HepG2 (cell line): Measurements from ENCODE around the gene TUBB4B. TPM values are rescaled to one million over a fixed set of nuclear protein-coding genes. Genes with fewer than 3 reads are reported as not detected.

Experiments
- KDM3A ChIP-seq: IDR thresholded peaks from 2 replicates; pipeline ENCODE4 v1.6.1; 2018; ENCODE audit warnings: low read depth, missing compliant biosample characterization
- MEIS2 ChIP-seq: sonication (generic); formaldehyde crosslinking; IDR thresholded peaks from 2 replicates; pipeline ENCODE4 v1.9.0; 2021; ENCODE audit warnings: mild to moderate bottlenecking, missing genetic modification reagents
- MNT ChIP-seq: fragments of 450-650 bp; IDR thresholded peaks from 2 replicates; pipeline ENCODE4 v1.6.1; 2016
- NFATC3 ChIP-seq: sonication (generic); formaldehyde crosslinking; IDR thresholded peaks from 2 replicates; pipeline ENCODE4 v1.5.1; 2020; ENCODE audit warnings: mild to moderate bottlenecking, missing genetic modification reagents
- NFKBIZ ChIP-seq: IDR thresholded peaks from 2 replicates; pipeline ENCODE4 v1.6.1; 2018; ENCODE audit warnings: missing genetic modification reagents, missing compliant biosample characterization
- NR2F6 ChIP-seq, 2 experiments: IDR thresholded peaks; 2 replicates each; pipeline ENCODE4 v1.6.1; 2016; ENCODE audit warnings: antibody characterized with exemption in 1 of 2, mild to moderate bottlenecking in 1 of 2
- RBAK ChIP-seq: sonication (generic); formaldehyde crosslinking; IDR thresholded peaks from 2 replicates; pipeline ENCODE4 v1.5.1; 2020; ENCODE audit warnings: mild to moderate bottlenecking, missing genetic modification reagents
- REL ChIP-seq: sonication (generic); formaldehyde crosslinking; conservative IDR thresholded peaks from 2 replicates; pipeline ENCODE4 v1.8.0; 2022; ENCODE audit warnings: mild to moderate bottlenecking, missing genetic modification reagents, moderate library complexity
- TOPORS ChIP-seq: sonication (generic); formaldehyde crosslinking; IDR thresholded peaks from 2 replicates; pipeline ENCODE4 v1.8.0; 2023; ENCODE audit warnings: mild to moderate bottlenecking, missing genetic modification reagents
- ZBTB20 ChIP-seq: sonication (generic); formaldehyde crosslinking; IDR thresholded peaks from 2 replicates; pipeline ENCODE4 v1.8.1; 2023; ENCODE audit warnings: missing genetic modification reagents, low read depth, mild to moderate bottlenecking, borderline replicate concordance
- ZBTB44 ChIP-seq: sonication (generic); formaldehyde crosslinking; IDR thresholded peaks from 2 replicates; pipeline ENCODE4 v1.4.0; 2020; ENCODE audit warnings: missing genetic modification reagents
- ZFP36 ChIP-seq: fragments of 150-350 bp; IDR thresholded peaks from 2 replicates; pipeline ENCODE4 v1.6.1; 2018; ENCODE audit warnings: borderline replicate concordance, low read length, low read depth; ENCODE audit not compliant: partially characterized antibody
- ZNF253 ChIP-seq: sonication (generic); formaldehyde crosslinking; IDR thresholded peaks from 2 replicates; pipeline ENCODE4 v1.8.0; 2022; ENCODE audit warnings: mild to moderate bottlenecking, missing genetic modification reagents, borderline replicate concordance
- ZNF282 ChIP-seq: fragments of 450-650 bp; IDR thresholded peaks from 2 replicates; pipeline ENCODE4 v1.6.1; 2018; ENCODE audit not compliant: partially characterized antibody
- ZNF33A ChIP-seq: sonication (generic); formaldehyde crosslinking; IDR thresholded peaks from 2 replicates; pipeline ENCODE4 v1.5.1; 2020; ENCODE audit warnings: missing genetic modification reagents, mild to moderate bottlenecking, moderate library complexity, borderline replicate concordance
- ZNF44 ChIP-seq: sonication (generic); formaldehyde crosslinking; IDR thresholded peaks from 2 replicates; pipeline ENCODE4 v1.5.1; 2020; ENCODE audit warnings: mild to moderate bottlenecking, missing genetic modification reagents
- ZNF614 ChIP-seq: IDR thresholded peaks from 2 replicates; pipeline ENCODE4 v1.6.1; 2018; ENCODE audit warnings: missing biosample characterization, missing genetic modification reagents, inconsistent platforms, borderline replicate concordance
- ZNF629 ChIP-seq: sonication (generic); formaldehyde crosslinking; conservative IDR thresholded peaks from 2 replicates; pipeline ENCODE4 v1.5.0; 2020; ENCODE audit warnings: missing genetic modification reagents
- ZNF782 ChIP-seq: sonication (generic); formaldehyde crosslinking; IDR thresholded peaks from 2 replicates; pipeline ENCODE4 v1.4.0; 2020; ENCODE audit warnings: missing genetic modification reagents, mild to moderate bottlenecking, borderline replicate concordance
- polyA plus RNA-seq, 8 experiments: library from polyadenylated mRNA; depleted of rRNA in 3 of 8; stranded (reverse) in 7 of 8; unstranded in 1 of 8; fragments of >200 nt; fragmentation: Illumina TruSeq in 4 of 8; extraction: Trizol in 4 of 8; gene quantifications; 2 replicates each; pipeline versions ENCODE4 v1.2.1 to v1.2.3, GENCODE V29; 2011 to 2016; ENCODE audit warnings: low read depth in 4 of 8, missing spikeins in 1 of 8, mixed read lengths in 1 of 8; ENCODE audit not compliant: insufficient read depth in 1 of 8
- total RNA-seq, 5 experiments: library from RNA; depleted of rRNA; stranded (reverse); fragments of >200 nt; fragmentation: Illumina TruSeq; extraction: Trizol; gene quantifications; 2 replicates each; pipeline ENCODE4 v1.2.3, GENCODE V29; 2016; ENCODE audit warnings: low read depth in 1 of 5
- TF ChIP-seq, protein P1 (sequence below): sonication (generic); formaldehyde crosslinking; IDR thresholded peaks from 2 replicates; pipeline ENCODE4 v1.8.1; 2022; ENCODE audit warnings: mild to moderate bottlenecking, missing genetic modification reagents
- TF ChIP-seq, protein P2 (sequence below): sonication (generic); formaldehyde crosslinking; IDR thresholded peaks from 2 replicates; pipeline ENCODE4 v1.5.0; 2020; ENCODE audit warnings: missing genetic modification reagents, mild to moderate bottlenecking, borderline replicate concordance

The TUBB4B gene
- total and polyA plus RNA-seq, 2 of the 13 experiments (the other 11 are each of a cell fraction or from before 2014, with no cell fraction given), result 182 to 412 TPM

- TF ChIP-seq TOPORS (CRISPR knock-in tag) (peak; percentile 39; the same call in 1 of the 2 replicates), ZNF614 (CRISPR knock-in tag) (peak; percentile 88; the same call in 1 of the 2 replicates), NFATC3 (CRISPR knock-in tag) (no peak), ZBTB20 (CRISPR knock-in tag) (peak; percentile 24; the same call in 1 of the 2 replicates), ZFP36 (no peak), ZNF33A (CRISPR knock-in tag) (0 out of 2 replicates have a peak, but pooled peaks have one; percentile 31), ZNF253 (0 out of 2 replicates have a peak, but pooled peaks have one; percentile 44), ZNF629 (CRISPR knock-in tag) (no peak; the same call in 1 of the 2 replicates), ZBTB44 (no peak), MNT (peak; percentile 68), ZNF782 (CRISPR knock-in tag) (no peak), NFKBIZ (CRISPR knock-in tag) (no peak), ZNF44 (CRISPR knock-in tag) (peak; percentile 83; the same call in 1 of the 2 replicates), REL (CRISPR knock-in tag) (peak; percentile 72; the same call in 1 of the 2 replicates), KDM3A (CRISPR knock-in tag) (peak; percentile 78; the same call in 1 of the 2 replicates), NR2F6 (IDR thresholded peaks at IDR 0.05) (no peak), NR2F6 (CRISPR knock-in tag; IDR thresholded peaks at IDR 0.05) (peak; percentile 92), ZNF282 (no peak), RBAK (CRISPR knock-in tag) (no peak), MEIS2 (CRISPR knock-in tag) (peak; percentile 37; the same call in 1 of the 2 replicates)
- TF ChIP-seq, protein P1, sequence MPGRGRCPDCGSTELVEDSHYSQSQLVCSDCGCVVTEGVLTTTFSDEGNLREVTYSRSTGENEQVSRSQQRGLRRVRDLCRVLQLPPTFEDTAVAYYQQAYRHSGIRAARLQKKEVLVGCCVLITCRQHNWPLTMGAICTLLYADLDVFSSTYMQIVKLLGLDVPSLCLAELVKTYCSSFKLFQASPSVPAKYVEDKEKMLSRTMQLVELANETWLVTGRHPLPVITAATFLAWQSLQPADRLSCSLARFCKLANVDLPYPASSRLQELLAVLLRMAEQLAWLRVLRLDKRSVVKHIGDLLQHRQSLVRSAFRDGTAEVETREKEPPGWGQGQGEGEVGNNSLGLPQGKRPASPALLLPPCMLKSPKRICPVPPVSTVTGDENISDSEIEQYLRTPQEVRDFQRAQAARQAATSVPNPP (CRISPR knock-in tag), result peak; percentile 83; the same call in 1 of the 2 replicates
- TF ChIP-seq, protein P2, sequence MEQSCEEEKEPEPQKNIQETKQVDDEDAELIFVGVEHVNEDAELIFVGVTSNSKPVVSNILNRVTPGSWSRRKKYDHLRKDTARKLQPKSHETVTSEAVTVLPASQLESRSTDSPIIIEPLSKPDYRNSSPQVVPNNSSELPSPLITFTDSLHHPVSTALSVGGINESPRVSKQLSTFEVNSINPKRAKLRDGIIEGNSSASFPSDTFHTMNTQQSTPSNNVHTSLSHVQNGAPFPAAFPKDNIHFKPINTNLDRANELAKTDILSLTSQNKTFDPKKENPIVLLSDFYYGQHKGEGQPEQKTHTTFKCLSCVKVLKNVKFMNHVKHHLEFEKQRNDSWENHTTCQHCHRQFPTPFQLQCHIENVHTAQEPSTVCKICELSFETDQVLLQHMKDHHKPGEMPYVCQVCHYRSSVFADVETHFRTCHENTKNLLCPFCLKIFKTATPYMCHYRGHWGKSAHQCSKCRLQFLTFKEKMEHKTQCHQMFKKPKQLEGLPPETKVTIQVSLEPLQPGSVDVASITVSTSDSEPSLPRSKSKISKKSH (CRISPR knock-in tag), result peak; percentile 88; the same call in 1 of the 2 replicates
These were observed 40.5 kb upstream of the TUBB4B start, which contains the start of gene TPRN (continued) for GRCh38 chr9:137200311-137201204.
